Measurements from ENCODE around the gene AHRR. TPM values are rescaled to one million over a fixed set of nuclear protein-coding genes. Genes with fewer than 3 reads are reported as not detected.

Gene AHRR
- total and polyA plus RNA-seq, 10 of the 15 experiments (the other 5 are each of a cell fraction or from before 2014, with no cell fraction given) = 0.90 to 35.2 (median 19.2) TPM

DNA sequence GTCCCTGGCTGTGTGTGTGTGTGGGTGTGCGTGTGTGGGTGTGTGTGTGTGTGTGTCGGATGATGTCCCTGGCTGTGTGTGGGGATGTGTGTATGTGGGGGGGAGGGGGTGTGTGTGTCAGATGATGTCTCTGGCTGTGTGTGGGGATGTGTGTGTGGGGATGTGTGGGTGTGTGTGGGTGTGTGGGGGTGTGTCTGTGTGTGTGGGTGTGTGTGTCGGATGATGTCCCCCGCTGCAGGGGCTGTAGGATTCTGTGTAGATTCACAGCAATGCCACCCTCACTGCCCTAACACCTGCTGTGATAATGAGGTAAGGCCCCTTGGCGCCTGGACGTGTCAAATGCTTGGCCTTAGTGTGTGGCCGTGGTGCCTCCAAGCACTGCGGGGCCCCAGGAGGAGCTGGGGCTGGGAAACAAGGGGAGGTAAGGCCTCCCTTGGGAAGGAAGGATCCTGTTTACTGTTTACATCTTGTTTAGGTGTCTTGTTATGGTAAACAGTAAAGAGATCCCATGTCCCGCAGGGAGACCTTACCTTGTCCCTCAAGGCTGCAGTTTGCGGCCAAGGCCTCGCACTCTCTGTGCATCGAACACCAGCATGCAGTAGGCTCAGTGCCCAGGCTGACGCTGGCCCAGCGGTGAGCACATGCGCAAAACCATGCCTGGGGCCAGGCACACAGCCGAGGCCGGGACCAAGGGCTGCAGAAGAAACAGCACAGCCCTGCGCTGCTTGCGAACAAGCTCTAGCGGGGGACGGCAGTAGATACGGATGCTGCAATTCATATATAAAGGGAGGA is 24.1 kb downstream of the AHRR start:
- FAIRE-seq = no peak
- in situ Hi-C loops (cut with MboI) = no loop called here

More for the DNA sequence above, 24.1 kb downstream of the AHRR start:
- H3K9ac ChIP-seq (ENCODE audit: control insufficient read depth, insufficient read depth, low read length) = no peak overlapping the region
- ATAC-seq (no peak), DNase-seq (ENCODE audit: low read depth, low spot score) (no peak)
- ChIA-PET RAD21 (ENCODE audit: unreplicated experiment) (interaction anchor here (0.8 kb wide), 1 partner anchor 28 kb away, joined by 3 read pairs; no protein-coding TSS in a partner anchor), POLR2A (interaction anchor here (1.1 kb wide), 1 partner anchor 9 kb away, joined by 4 read pairs; no protein-coding TSS in a partner anchor), SMC1A (ENCODE audit: uncharacterized antibody, unreplicated experiment) (interaction anchor here (0.9 to 1.1 kb wide), 2 partner anchors 20 to 78 kb away, joined by 3 read pairs; no protein-coding TSS in a partner anchor), CTCF (interaction anchor here (1.1 to 1.2 kb wide), 2 partner anchors 29 to 101 kb away, joined by 4 to 5 read pairs; no protein-coding TSS in a partner anchor)
- H3K27ac ChIP-seq (ENCODE audit: control insufficient read depth, insufficient read depth) = no peak overlapping the region
- peaks cover 64% of the 10 kb centered on the region for H3K79me2 ChIP-seq (ENCODE audit: control insufficient read depth, insufficient read depth, low read length)
- no peaks in the 10 kb centered on the region for H3K27me3 ChIP-seq (replicated peaks in 1 of 2; ENCODE audit: control insufficient read depth in 2 of 2, insufficient read depth in 2 of 2, low read length in 1 of 2)
- H2AFZ ChIP-seq (ENCODE audit: control insufficient read depth, low read depth, low read length) = no peak overlapping the region
- H3K9me3 ChIP-seq (replicated peaks; ENCODE audit: control insufficient read depth, insufficient read depth, low read length) = no peaks in the 10 kb centered on the region; the same call in 2 of the 3 replicates
- H4K20me1 ChIP-seq (ENCODE audit: control insufficient read depth, insufficient read depth) = no peaks in the 10 kb centered on the region; the same call in 1 of the 2 replicates
- TF ChIP-seq EGR1 (IDR thresholded peaks at IDR 0.05; ENCODE audit: borderline replicate concordance in 1 of 2, low read depth in 2 of 2, low read length in 2 of 2) (peak in 1 of 2 experiments; percentile 81; a peak in 2 of 3 replicates), KDM1A (IDR thresholded peaks at IDR 0.05; ENCODE audit: borderline replicate concordance) (no peak)
- TF ChIP-seq, protein P1, sequence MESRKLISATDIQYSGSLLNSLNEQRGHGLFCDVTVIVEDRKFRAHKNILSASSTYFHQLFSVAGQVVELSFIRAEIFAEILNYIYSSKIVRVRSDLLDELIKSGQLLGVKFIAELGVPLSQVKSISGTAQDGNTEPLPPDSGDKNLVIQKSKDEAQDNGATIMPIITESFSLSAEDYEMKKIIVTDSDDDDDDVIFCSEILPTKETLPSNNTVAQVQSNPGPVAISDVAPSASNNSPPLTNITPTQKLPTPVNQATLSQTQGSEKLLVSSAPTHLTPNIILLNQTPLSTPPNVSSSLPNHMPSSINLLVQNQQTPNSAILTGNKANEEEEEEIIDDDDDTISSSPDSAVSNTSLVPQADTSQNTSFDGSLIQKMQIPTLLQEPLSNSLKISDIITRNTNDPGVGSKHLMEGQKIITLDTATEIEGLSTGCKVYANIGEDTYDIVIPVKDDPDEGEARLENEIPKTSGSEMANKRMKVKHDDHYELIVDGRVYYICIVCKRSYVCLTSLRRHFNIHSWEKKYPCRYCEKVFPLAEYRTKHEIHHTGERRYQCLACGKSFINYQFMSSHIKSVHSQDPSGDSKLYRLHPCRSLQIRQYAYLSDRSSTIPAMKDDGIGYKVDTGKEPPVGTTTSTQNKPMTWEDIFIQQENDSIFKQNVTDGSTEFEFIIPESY (IDR thresholded peaks at IDR 0.05) = 0 out of 2 replicates have a peak, but pooled peaks have one; percentile 30
- WGBS (ENCODE audit: insufficient coverage, insufficient replicate concordance, low lambda C conversion rate, missing lambda C conversion rate) = 81% methylated on average over 20 of the region's 22 CpGs
- no peak overlapping the region; the same call in 1 of the 2 replicates for H3K4me3 ChIP-seq
- H3K4me1 ChIP-seq (ENCODE audit: control insufficient read depth, insufficient read depth, low read length) = peaks cover 24% of the 10 kb centered on the region
- intact Hi-C loops (cut with micrococcal nuclease; ENCODE audit: unreplicated experiment) = no loop called here
- no TSS peak for BruUV-seq (replicated peaks)
- peaks cover 14 to 22% of the 10 kb centered on the region in 2 experiments; a peak in 3 of 4 replicates for H3K36me3 ChIP-seq (ENCODE audit: control insufficient read depth in 2 of 2, insufficient read depth in 2 of 2, low read length in 1 of 2)
- 0 out of 2 replicates have a peak overlapping the region, but pooled peaks have one; percentile 26 for H3K4me2 ChIP-seq (ENCODE audit: control insufficient read depth, insufficient read depth)

All from GM12878 (cell line).